ENCODE measurements around the gene SCLY.
"Not testable (repeated sequence)": the region's sequence is repeated elsewhere in the genome, so short reads cannot be mapped to it uniquely, and the experiment has no call there.

SCLY gene

GRCh38 chr2:238060542-238061314, at the start of gene SCLY:
SCLY (plus strand) TSS chr2:238061001; CDS start chr2:238061055, 54 bp downstream.
- peak; percentile 96 for DNase-seq

GRCh38 chr2:238013806-238014205, 47.0 kb upstream of the SCLY start:
- no peak for DNase-seq

GRCh38 chr2:238015705-238016104, 45.1 kb upstream of the SCLY start:
- DNase-seq = no peak

GRCh38 chr2:238016526-238016925, 44.3 kb upstream of the SCLY start:
- no peak for DNase-seq

GRCh38 chr2:238019962-238020361, 40.8 kb upstream of the SCLY start:
- DNase-seq = no peak

- no peak for DNase-seq
Measured at GRCh38 chr2:238020816-238021215, 40.0 kb upstream of the SCLY start.

- no peak for DNase-seq
Measured at GRCh38 chr2:238021327-238021726, 39.5 kb upstream of the SCLY start.

- no peak for DNase-seq
Measured at GRCh38 chr2:238022594-238023157, 38.1 kb upstream of the SCLY start.

GRCh38 chr2:238023608-238024007, 37.2 kb upstream of the SCLY start:
- DNase-seq = no peak

- no peak for DNase-seq
Measured at GRCh38 chr2:238024986-238025385, 35.8 kb upstream of the SCLY start.

GRCh38 chr2:238025741-238026360, 35.0 kb upstream of the SCLY start:
- DNase-seq = no peak

GRCh38 chr2:238027058-238027457, 33.7 kb upstream of the SCLY start:
- no peak for DNase-seq

- DNase-seq = no peak
Measured at GRCh38 chr2:238027591-238028415, 33.0 kb upstream of the SCLY start.

GRCh38 chr2:238029853-238030252, 30.9 kb upstream of the SCLY start:
- DNase-seq = no peak

GRCh38 chr2:238030422-238031155, 30.2 kb upstream of the SCLY start:
- no peak for DNase-seq

- no peak for DNase-seq
Measured at GRCh38 chr2:238031751-238032150, 29.1 kb upstream of the SCLY start.

GRCh38 chr2:238032755-238033337, 28.0 kb upstream of the SCLY start:
- DNase-seq = no peak

GRCh38 chr2:238033991-238034390, 26.8 kb upstream of the SCLY start:
- not testable (repeated sequence) for DNase-seq

- no peak for DNase-seq
Measured at GRCh38 chr2:238038203-238038602, 22.6 kb upstream of the SCLY start.

GRCh38 chr2:238039151-238039550, 21.6 kb upstream of the SCLY start:
- no peak for DNase-seq

- no peak for DNase-seq
Measured at GRCh38 chr2:238039985-238040384, 20.8 kb upstream of the SCLY start.

- DNase-seq = no peak
Measured at GRCh38 chr2:238040918-238041317, 19.9 kb upstream of the SCLY start.
